Neural progenitor cell (in vitro differentiated cells): ENCODE results near the gene CNTN2. TPM values are rescaled to one million over a fixed set of nuclear protein-coding genes. Genes with fewer than 3 reads are reported as not detected.

Source experiments
- DNase-seq: peaks from one replicate; pipeline ENCODE4 v3.0.0-alpha.2; 2016; ENCODE audit warnings: low spot score
- H2AFZ ChIP-seq: fragments of 200-600 bp; sonication (generic); replicated peaks from 2 replicates; pipeline ENCODE4 v1.6.1; 2016; ENCODE audit warnings: antibody characterized with exemption
- H3F3A ChIP-seq: fragments of 200-600 bp; sonication (generic); 2 replicates; pipeline ENCODE4 v1.6.1; 2016; ENCODE audit warnings: antibody characterized with exemption, low read depth
- H3K27ac ChIP-seq: fragments of 200-600 bp; sonication (generic); 2 replicates; pipeline ENCODE4 v1.5.1; 2016; ENCODE audit warnings: mild to moderate bottlenecking
- H3K27me3 ChIP-seq: fragments of 200-600 bp; sonication (generic); 2 replicates; pipeline ENCODE4 v1.6.1; 2016; ENCODE audit warnings: mild to moderate bottlenecking, moderate library complexity
- H3K36me3 ChIP-seq: fragments of 200-600 bp; sonication (generic); 2 replicates; pipeline ENCODE4 v1.5.1; 2016
- H3K4me1 ChIP-seq: fragments of 200-600 bp; sonication (generic); 2 replicates; pipeline ENCODE4 v1.6.1; 2016; ENCODE audit warnings: mixed run types
- H3K4me2 ChIP-seq: fragments of 200-600 bp; sonication (generic); 2 replicates; pipeline ENCODE4 v1.6.1; 2016
- H3K4me3 ChIP-seq: fragments of 200-600 bp; sonication (generic); 2 replicates; pipeline ENCODE4 v1.5.1; 2016
- H3K79me2 ChIP-seq: fragments of 200-600 bp; sonication (generic); 2 replicates; pipeline ENCODE4 v1.6.1; 2016; ENCODE audit warnings: low read depth
- H3K9ac ChIP-seq: fragments of 200-600 bp; sonication (generic); 2 replicates; pipeline ENCODE4 v1.6.1; 2016
- H3K9me3 ChIP-seq: fragments of 200-600 bp; sonication (generic); 2 replicates; pipeline ENCODE4 v1.5.1; 2016; ENCODE audit warnings: low read depth
- H4K20me1 ChIP-seq: fragments of 200-600 bp; sonication (generic); 2 replicates; pipeline ENCODE4 v1.6.1; 2016; ENCODE audit warnings: low read depth
- H3K27ac Mint-ChIP-seq: 3 replicates; pipeline ENCODE4 v1.8.0; 2021; ENCODE audit warnings: mixed read lengths
- H3K27me3 Mint-ChIP-seq: 2 replicates; pipeline ENCODE4 v1.8.0; 2022; ENCODE audit warnings: low read depth, mild to moderate bottlenecking, inconsistent platforms, moderate library complexity, mixed read lengths; ENCODE audit not compliant: insufficient read depth
- H3K36me3 Mint-ChIP-seq: 3 replicates; pipeline ENCODE4 v1.8.0; 2021; ENCODE audit warnings: mixed read lengths
- H3K4me1 Mint-ChIP-seq: 3 replicates; pipeline ENCODE4 v1.8.0; 2021; ENCODE audit warnings: mixed read lengths
- H3K4me3 Mint-ChIP-seq: 3 replicates; pipeline ENCODE4 v1.8.0; 2021; ENCODE audit warnings: mild to moderate bottlenecking, moderate library complexity, mixed read lengths
- H3K9me3 Mint-ChIP-seq: 3 replicates; pipeline ENCODE4 v1.8.0; 2020; ENCODE audit warnings: mixed read lengths
- CTCF ChIP-seq: fragments of 200-600 bp; sonication (generic); IDR thresholded peaks from 2 replicates; pipeline ENCODE4 v1.5.1; 2017; ENCODE audit warnings: antibody characterized with exemption, mild to moderate bottlenecking
- EZH2 ChIP-seq: fragments of 200-600 bp; sonication (generic); IDR thresholded peaks from 2 replicates; pipeline ENCODE4 v1.6.1; 2017; ENCODE audit warnings: antibody characterized with exemption, mild to moderate bottlenecking, moderate library complexity
- EZH2phosphoT487 ChIP-seq: fragments of 200-600 bp; sonication (generic); IDR thresholded peaks from 2 replicates; pipeline ENCODE4 v1.6.1; 2017; ENCODE audit warnings: antibody characterized with exemption
- total RNA-seq: library from RNA; depleted of rRNA; stranded (reverse); fragments of >200 nt; gene quantifications from 2 replicates; pipeline ENCODE4 v1.2.3, GENCODE V29; 2015; ENCODE audit warnings: low replicate concordance

Gene CNTN2
- total RNA-seq, 1 donor from 2014 or later = 8.4 TPM

- Mint-ChIP-seq H3K4me1 (peaks cover 33% of the 10 kb centered on the region), H3K27ac (no peak overlapping the region), H3K36me3 (no peaks in the 10 kb centered on the region), H3K9me3 (no peaks in the 10 kb centered on the region), H3K4me3 (no peak overlapping the region), H3K27me3 (peaks cover 9% of the 10 kb centered on the region)
- H3K4me1 ChIP-seq = peaks cover 30% of the 10 kb centered on the region
- H3K9me3 ChIP-seq = no peaks in the 10 kb centered on the region
- no peak overlapping the region for H3K4me3 ChIP-seq
- peak; percentile 40 for DNase-seq
- H3K27me3 ChIP-seq = no peaks in the 10 kb centered on the region
- H4K20me1 ChIP-seq = no peaks in the 10 kb centered on the region
- TF ChIP-seq EZH2phosphoT487 (no peak), EZH2 (no peak), CTCF (no peak)
- H3F3A ChIP-seq = peaks cover 7% of the 10 kb centered on the region
- no peaks in the 10 kb centered on the region for H3K79me2 ChIP-seq
- H3K36me3 ChIP-seq = no peaks in the 10 kb centered on the region
- H3K4me2 ChIP-seq = peak overlapping the region; percentile 27
- no peak overlapping the region for H3K9ac ChIP-seq
- H2AFZ ChIP-seq = no peak overlapping the region
- peak overlapping the region; percentile 35 for H3K27ac ChIP-seq
Observed at GRCh38 chr1:205056188-205056611, 13.2 kb downstream of the CNTN2 start.

- no peak for DNase-seq
- Mint-ChIP-seq H3K36me3 (no peaks in the 10 kb centered on the region), H3K27ac (peak overlapping the region; percentile 74), H3K4me1 (peaks cover 38% of the 10 kb centered on the region), H3K4me3 (peak overlapping the region; percentile 7), H3K27me3 (peaks cover 8% of the 10 kb centered on the region), H3K9me3 (no peaks in the 10 kb centered on the region)
- Histone ChIP-seq H3K9ac (no peak overlapping the region), H3K4me3 (no peak overlapping the region), H3K79me2 (no peaks in the 10 kb centered on the region), H3K4me1 (peaks cover 28% of the 10 kb centered on the region), H2AFZ (no peak overlapping the region), H3K9me3 (no peaks in the 10 kb centered on the region), H3K36me3 (no peaks in the 10 kb centered on the region), H4K20me1 (no peaks in the 10 kb centered on the region), H3F3A (peaks cover 7% of the 10 kb centered on the region), H3K4me2 (no peak overlapping the region), H3K27me3 (no peaks in the 10 kb centered on the region), H3K27ac (no peak overlapping the region)
- TF ChIP-seq CTCF (no peak), EZH2phosphoT487 (no peak), EZH2 (no peak)
Observed at GRCh38 chr1:205056956-205057568, 14.1 kb downstream of the CNTN2 start.

- Histone ChIP-seq H3K27ac (no peak overlapping the region), H3K4me2 (no peak overlapping the region), H3K4me3 (no peak overlapping the region), H3F3A (peaks cover 7% of the 10 kb centered on the region), H3K4me1 (peaks cover 19% of the 10 kb centered on the region), H4K20me1 (no peaks in the 10 kb centered on the region), H3K79me2 (no peaks in the 10 kb centered on the region), H3K36me3 (no peaks in the 10 kb centered on the region), H3K9me3 (no peaks in the 10 kb centered on the region), H3K9ac (no peak overlapping the region), H3K27me3 (no peaks in the 10 kb centered on the region), H2AFZ (no peak overlapping the region)
- Mint-ChIP-seq H3K27ac (no peak overlapping the region), H3K9me3 (no peaks in the 10 kb centered on the region), H3K36me3 (no peaks in the 10 kb centered on the region), H3K27me3 (peaks cover 11% of the 10 kb centered on the region), H3K4me3 (no peak overlapping the region), H3K4me1 (peaks cover 39% of the 10 kb centered on the region)
- TF ChIP-seq CTCF (no peak), EZH2 (no peak), EZH2phosphoT487 (no peak)
- no peak for DNase-seq
Observed at GRCh38 chr1:205057808-205058575, 15.0 kb downstream of the CNTN2 start.
